Nephron progenitor cell (in vitro differentiated cells): ENCODE results near the gene RCBTB1.

ENCODE experiments used
- DNase-seq: peaks from one replicate; pipeline ENCODE4 v3.0.0; 2021
- H3K27ac Mint-ChIP-seq: 2 replicates; pipeline ENCODE4 v1.8.0; 2021; ENCODE audit warnings: mild to moderate bottlenecking, moderate library complexity, mixed read lengths
- H3K27me3 Mint-ChIP-seq: 2 replicates; pipeline ENCODE4 v1.8.0; 2021; ENCODE audit warnings: mild to moderate bottlenecking, low read depth, mixed read lengths; ENCODE audit not compliant: poor library complexity
- H3K36me3 Mint-ChIP-seq: 2 replicates; pipeline ENCODE4 v1.8.0; 2021; ENCODE audit warnings: low read depth, mixed read lengths
- H3K4me1 Mint-ChIP-seq: 2 replicates; pipeline ENCODE4 v1.8.0; 2021; ENCODE audit warnings: mixed read lengths
- H3K4me3 Mint-ChIP-seq: 2 replicates; pipeline ENCODE4 v1.8.0; 2021; ENCODE audit warnings: mild to moderate bottlenecking, moderate library complexity, mixed read lengths
- H3K9me3 Mint-ChIP-seq: 2 replicates; pipeline ENCODE4 v1.8.0; 2021; ENCODE audit warnings: mild to moderate bottlenecking, moderate library complexity, mixed read lengths
- TF ChIP-seq, protein P1 (sequence below): fragments of 200-600 bp; sonication (generic); IDR thresholded peaks from 2 replicates; pipeline ENCODE4 v1.5.0; 2021; ENCODE audit warnings: antibody characterized with exemption

The RCBTB1 gene

GRCh38 chr13:49585220-49586157, at the start of gene RCBTB1:
Gene RCBTB1, minus strand, starts transcription at chr13:49585558. Its CDS starts 18,279 bp downstream, at chr13:49567279.
- Mint-ChIP-seq H3K4me1 (peaks cover 41% of the 10 kb centered on the region), H3K36me3 (peaks cover 24% of the 10 kb centered on the region), H3K4me3 (peak within 1 kb of the TSS; percentile 95), H3K27ac (peak within 1 kb of the TSS; percentile 81), H3K9me3 (peaks cover 3% of the 10 kb centered on the region), H3K27me3 (peaks cover 11% of the 10 kb centered on the region)
- DNase-seq, result peak; percentile 78
- TF ChIP-seq, protein P1, sequence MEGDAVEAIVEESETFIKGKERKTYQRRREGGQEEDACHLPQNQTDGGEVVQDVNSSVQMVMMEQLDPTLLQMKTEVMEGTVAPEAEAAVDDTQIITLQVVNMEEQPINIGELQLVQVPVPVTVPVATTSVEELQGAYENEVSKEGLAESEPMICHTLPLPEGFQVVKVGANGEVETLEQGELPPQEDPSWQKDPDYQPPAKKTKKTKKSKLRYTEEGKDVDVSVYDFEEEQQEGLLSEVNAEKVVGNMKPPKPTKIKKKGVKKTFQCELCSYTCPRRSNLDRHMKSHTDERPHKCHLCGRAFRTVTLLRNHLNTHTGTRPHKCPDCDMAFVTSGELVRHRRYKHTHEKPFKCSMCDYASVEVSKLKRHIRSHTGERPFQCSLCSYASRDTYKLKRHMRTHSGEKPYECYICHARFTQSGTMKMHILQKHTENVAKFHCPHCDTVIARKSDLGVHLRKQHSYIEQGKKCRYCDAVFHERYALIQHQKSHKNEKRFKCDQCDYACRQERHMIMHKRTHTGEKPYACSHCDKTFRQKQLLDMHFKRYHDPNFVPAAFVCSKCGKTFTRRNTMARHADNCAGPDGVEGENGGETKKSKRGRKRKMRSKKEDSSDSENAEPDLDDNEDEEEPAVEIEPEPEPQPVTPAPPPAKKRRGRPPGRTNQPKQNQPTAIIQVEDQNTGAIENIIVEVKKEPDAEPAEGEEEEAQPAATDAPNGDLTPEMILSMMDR, result no peak

DNA sequence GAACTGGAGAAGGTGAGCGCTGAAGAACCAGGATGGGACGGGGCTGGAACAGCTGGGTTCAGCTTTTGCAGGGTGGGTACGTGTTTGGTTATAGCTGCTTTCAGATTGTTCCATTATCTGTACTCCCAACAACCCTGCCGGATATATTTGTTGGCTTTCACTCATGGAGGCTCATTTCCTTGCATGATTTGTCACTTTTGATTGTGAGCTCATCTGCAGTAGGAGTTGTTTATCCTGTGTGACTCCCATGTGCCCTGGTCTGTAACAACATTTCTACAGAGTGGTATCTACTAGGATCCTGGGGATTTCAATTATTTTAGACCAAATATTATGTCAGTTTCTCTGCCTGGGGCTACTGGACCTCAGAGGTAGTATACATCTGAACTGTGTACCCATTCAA, 48.4 kb upstream of the RCBTB1 start:
- no peak for DNase-seq
- Mint-ChIP-seq H3K9me3 (peaks cover 4% of the 10 kb centered on the region), H3K27me3 (peaks cover 7% of the 10 kb centered on the region), H3K4me1 (peaks cover 16% of the 10 kb centered on the region), H3K36me3 (no peaks in the 10 kb centered on the region), H3K27ac (no peak overlapping the region), H3K4me3 (no peak overlapping the region)
- TF ChIP-seq, protein P1, result no peak

DNA sequence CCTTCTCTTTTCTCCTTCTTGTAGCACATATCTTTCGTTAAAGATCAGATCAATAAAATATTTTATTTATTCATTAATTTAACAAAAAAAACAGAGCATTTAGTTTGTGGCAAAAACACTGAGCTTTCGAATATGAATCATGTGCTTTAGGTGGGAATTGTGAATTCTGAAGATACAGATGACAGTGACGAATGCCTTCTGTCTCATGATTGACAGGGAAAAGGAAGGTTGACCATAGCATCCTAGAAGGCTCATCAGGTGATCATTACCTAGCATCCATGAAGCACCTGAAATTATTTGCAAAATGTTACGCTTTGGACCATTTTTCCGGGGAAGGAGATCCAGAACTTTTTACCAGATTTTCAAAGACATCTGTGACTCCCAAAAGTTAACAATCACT, 46.8 kb upstream of the RCBTB1 start:
- no peak overlapping the region for H3K27ac Mint-ChIP-seq
- no peak for DNase-seq
- peaks cover 4% of the 10 kb centered on the region for H3K9me3 Mint-ChIP-seq
- H3K4me1 Mint-ChIP-seq, result peaks cover 24% of the 10 kb centered on the region
- TF ChIP-seq, protein P1, result no peak
- no peaks in the 10 kb centered on the region for H3K36me3 Mint-ChIP-seq
- H3K4me3 Mint-ChIP-seq, result no peak overlapping the region
- peaks cover 7% of the 10 kb centered on the region for H3K27me3 Mint-ChIP-seq

GRCh38 chr13:49630580-49630979, 45.2 kb upstream of the RCBTB1 start:
- Mint-ChIP-seq H3K27me3 (peaks cover 7% of the 10 kb centered on the region), H3K9me3 (peaks cover 4% of the 10 kb centered on the region), H3K27ac (no peak overlapping the region), H3K4me3 (no peak overlapping the region), H3K4me1 (peaks cover 24% of the 10 kb centered on the region), H3K36me3 (no peaks in the 10 kb centered on the region)
- no peak for DNase-seq
- TF ChIP-seq, protein P1, result no peak

- no peak overlapping the region for H3K27ac Mint-ChIP-seq
- no peak for DNase-seq
- peaks cover 7% of the 10 kb centered on the region for H3K27me3 Mint-ChIP-seq
- H3K4me3 Mint-ChIP-seq, result no peak overlapping the region
- TF ChIP-seq, protein P1, result no peak
- H3K4me1 Mint-ChIP-seq, result peaks cover 19% of the 10 kb centered on the region
- peaks cover 4% of the 10 kb centered on the region for H3K9me3 Mint-ChIP-seq
- no peaks in the 10 kb centered on the region for H3K36me3 Mint-ChIP-seq
Observed at GRCh38 chr13:49629947-49630346, 44.6 kb upstream of the RCBTB1 start.
